ENCODE measurements around the gene CUL9. TPM values are rescaled to one million over a fixed set of nuclear protein-coding genes. Genes with fewer than 3 reads are reported as not detected.
A peak's percentile ranks its signal among the peaks of the same experiment; 100 is the strongest.

CUL9 gene
- total and polyA plus RNA-seq, 2 donors from 2014 or later = 34.7 to 47.3 TPM

DNA sequence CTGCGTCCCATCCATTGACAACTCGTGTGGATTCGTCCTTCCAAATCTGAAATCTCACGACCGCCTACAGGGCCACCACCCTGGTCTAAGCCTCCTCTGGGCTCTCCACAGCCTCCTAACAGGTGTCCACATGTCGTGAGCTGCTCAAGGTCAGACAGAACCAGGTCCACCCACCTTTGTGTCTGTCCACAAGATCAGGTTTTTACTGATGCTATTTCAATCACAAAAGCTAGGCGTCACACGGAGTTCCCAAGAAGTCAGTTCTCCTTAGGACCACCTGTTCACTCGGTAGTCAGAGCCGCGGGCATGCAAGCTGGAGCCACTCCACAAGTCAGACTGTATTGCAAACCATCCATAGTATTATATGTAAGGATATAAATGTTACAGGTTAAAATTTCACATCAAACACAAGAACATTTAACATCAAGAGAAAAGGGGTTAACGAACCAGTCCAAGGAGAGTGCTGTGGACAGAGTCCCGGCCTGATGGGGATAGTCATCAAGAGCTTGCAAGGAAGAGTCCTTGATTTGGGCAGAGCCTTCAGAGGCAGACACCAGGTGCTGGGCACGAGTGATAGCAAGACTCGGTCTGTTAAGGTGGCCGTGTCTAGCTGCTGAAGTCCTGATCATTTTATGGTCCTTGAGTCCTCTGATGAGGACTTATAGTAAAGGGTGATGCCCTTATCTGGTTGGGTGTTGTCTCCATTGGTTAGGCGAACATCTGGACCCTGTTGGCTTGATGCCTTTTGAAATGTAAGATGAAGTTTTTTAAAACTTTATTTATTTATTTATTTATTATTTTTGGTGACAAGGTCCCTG, 48.0 kb downstream of the CUL9 start:
- no peaks in the 10 kb centered on the region for H3K9me3 ChIP-seq (ENCODE audit: control insufficient read depth in 2 of 3, insufficient read depth in 1 of 3, low read length in 3 of 3)
- no peaks in the 10 kb centered on the region for H3K27me3 ChIP-seq (ENCODE audit: control insufficient read depth, insufficient read depth, low read length)
- peak overlapping the region in 1 of 2 donors; percentile 71 for H3K27ac ChIP-seq (ENCODE audit: low read depth in 2 of 2, low read length in 2 of 2)
- intact Hi-C loops (cut with DNase I) = no loop called here
- TF ChIP-seq, protein P1, sequence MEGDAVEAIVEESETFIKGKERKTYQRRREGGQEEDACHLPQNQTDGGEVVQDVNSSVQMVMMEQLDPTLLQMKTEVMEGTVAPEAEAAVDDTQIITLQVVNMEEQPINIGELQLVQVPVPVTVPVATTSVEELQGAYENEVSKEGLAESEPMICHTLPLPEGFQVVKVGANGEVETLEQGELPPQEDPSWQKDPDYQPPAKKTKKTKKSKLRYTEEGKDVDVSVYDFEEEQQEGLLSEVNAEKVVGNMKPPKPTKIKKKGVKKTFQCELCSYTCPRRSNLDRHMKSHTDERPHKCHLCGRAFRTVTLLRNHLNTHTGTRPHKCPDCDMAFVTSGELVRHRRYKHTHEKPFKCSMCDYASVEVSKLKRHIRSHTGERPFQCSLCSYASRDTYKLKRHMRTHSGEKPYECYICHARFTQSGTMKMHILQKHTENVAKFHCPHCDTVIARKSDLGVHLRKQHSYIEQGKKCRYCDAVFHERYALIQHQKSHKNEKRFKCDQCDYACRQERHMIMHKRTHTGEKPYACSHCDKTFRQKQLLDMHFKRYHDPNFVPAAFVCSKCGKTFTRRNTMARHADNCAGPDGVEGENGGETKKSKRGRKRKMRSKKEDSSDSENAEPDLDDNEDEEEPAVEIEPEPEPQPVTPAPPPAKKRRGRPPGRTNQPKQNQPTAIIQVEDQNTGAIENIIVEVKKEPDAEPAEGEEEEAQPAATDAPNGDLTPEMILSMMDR (IDR thresholded peaks at IDR 0.05; ENCODE audit: borderline replicate concordance, extremely low read depth, insufficient read depth) = no peak
- DNase-seq = peak in 1 of 5 donors; percentile 40
- H3K4me3 ChIP-seq (ENCODE audit: low read length in 3 of 3) = peak overlapping the region in 2 of 3 donors; percentile 47 to 70
- H3K9ac ChIP-seq (ENCODE audit: low read length in 3 of 3) = peak overlapping the region in 2 of 3 donors; percentile 41 to 56
- no peaks in the 10 kb centered on the region for H3K36me3 ChIP-seq (ENCODE audit: control insufficient read depth in 2 of 3, insufficient read depth in 3 of 3, low read length in 3 of 3)
- no peak for FAIRE-seq
- peaks cover 3 to 7% (median 6%) of the 10 kb centered on the region in 3 donors for H3K4me1 ChIP-seq (ENCODE audit: control insufficient read depth in 2 of 3, insufficient read depth in 2 of 3, low read depth in 1 of 3, low read length in 3 of 3)

DNA sequence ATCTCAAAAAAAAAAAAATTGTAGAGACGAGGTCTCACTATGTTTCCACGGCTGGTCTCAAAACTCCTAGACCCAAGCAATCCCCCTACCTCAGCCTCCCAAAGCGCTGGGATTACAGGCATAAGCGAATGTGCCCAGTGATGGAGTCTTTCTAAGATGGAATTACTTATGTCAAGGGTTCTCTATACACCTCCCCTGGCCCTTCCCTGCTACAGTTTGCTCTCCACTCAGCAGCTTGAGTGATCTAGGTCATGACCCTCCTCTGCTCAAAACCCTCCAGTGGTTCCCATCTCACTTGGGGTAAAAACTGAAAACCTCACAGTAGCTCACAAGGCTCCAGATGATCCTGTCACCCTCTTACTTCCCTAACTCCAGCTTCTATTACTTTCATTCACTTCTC, 49.1 kb downstream of the CUL9 start:
- DNase-seq (peak in 1 of 5 donors; percentile 13), FAIRE-seq (no peak)
- H3K9ac ChIP-seq (ENCODE audit: low read length in 3 of 3) = no peak overlapping the region
- H3K9me3 ChIP-seq (ENCODE audit: control insufficient read depth in 2 of 3, insufficient read depth in 1 of 3, low read length in 3 of 3) = no peaks in the 10 kb centered on the region
- peaks cover 3 to 7% (median 6%) of the 10 kb centered on the region in 3 donors for H3K4me1 ChIP-seq (ENCODE audit: control insufficient read depth in 2 of 3, insufficient read depth in 2 of 3, low read depth in 1 of 3, low read length in 3 of 3)
- H3K27ac ChIP-seq (ENCODE audit: low read depth in 2 of 2, low read length in 2 of 2) = no peak overlapping the region
- no peak overlapping the region for H3K4me3 ChIP-seq (ENCODE audit: low read length in 3 of 3)
- intact Hi-C loops (cut with DNase I) = no loop called here
- H3K36me3 ChIP-seq (ENCODE audit: control insufficient read depth in 2 of 3, insufficient read depth in 3 of 3, low read length in 3 of 3) = no peaks in the 10 kb centered on the region
- TF ChIP-seq, protein P1 (IDR thresholded peaks at IDR 0.05; ENCODE audit: borderline replicate concordance, extremely low read depth, insufficient read depth) = no peak
- H3K27me3 ChIP-seq (ENCODE audit: control insufficient read depth, insufficient read depth, low read length) = no peaks in the 10 kb centered on the region

DNA sequence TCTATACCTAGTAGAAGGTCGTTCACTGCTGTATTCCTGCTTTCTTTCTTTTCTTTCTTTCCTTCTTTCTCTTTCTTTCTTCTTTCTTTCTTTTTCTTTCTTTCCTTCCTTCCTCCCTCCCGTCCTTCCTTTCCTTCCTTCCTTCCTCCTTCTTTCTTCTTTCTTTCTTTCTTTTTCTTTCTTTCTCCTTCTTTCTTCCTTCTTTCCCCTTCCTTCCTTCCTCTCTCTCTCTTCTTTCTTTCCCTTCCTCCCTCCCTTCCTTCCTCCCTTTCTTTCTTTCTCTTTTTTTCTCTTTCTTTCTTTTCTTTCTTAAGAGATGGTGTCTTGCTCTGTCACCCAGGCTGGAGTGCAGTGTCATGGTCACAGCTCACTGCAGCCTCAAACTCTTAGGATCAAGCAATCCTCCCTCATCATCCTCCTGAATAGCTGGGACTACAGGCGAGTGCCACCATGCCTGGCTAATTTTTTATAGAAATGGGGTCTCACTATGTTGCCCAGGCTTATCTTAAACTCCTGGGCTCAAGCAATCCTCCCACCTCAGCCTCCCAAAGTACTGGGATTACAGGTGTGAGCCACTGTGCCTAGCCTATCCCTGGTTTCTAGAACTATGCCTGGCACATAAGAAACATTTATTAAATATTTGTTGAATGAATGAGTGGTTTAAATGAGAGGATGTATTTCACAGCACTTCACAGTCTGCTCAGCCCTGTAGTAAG, 49.9 kb downstream of the CUL9 start:
- H3K4me1 ChIP-seq (ENCODE audit: control insufficient read depth in 2 of 3, insufficient read depth in 2 of 3, low read depth in 1 of 3, low read length in 3 of 3) = peaks cover 3 to 7% (median 6%) of the 10 kb centered on the region in 3 donors
- intact Hi-C loops (cut with DNase I) = no loop called here

More for the DNA sequence above, 49.9 kb downstream of the CUL9 start:
- Histone ChIP-seq H3K27me3 (ENCODE audit: control insufficient read depth, insufficient read depth, low read length) (no peaks in the 10 kb centered on the region), H3K4me3 (ENCODE audit: low read length in 3 of 3) (no peak overlapping the region), H3K27ac (ENCODE audit: low read depth in 2 of 2, low read length in 2 of 2) (no peak overlapping the region), H3K9me3 (ENCODE audit: control insufficient read depth in 2 of 3, insufficient read depth in 1 of 3, low read length in 3 of 3) (no peaks in the 10 kb centered on the region), H3K9ac (ENCODE audit: low read length in 3 of 3) (no peak overlapping the region), H3K36me3 (ENCODE audit: control insufficient read depth in 2 of 3, insufficient read depth in 3 of 3, low read length in 3 of 3) (no peaks in the 10 kb centered on the region)
- no peak for FAIRE-seq
- TF ChIP-seq, protein P1 (IDR thresholded peaks at IDR 0.05; ENCODE audit: borderline replicate concordance, extremely low read depth, insufficient read depth) = no peak
- DNase-seq = no peak

All from kidney (tissue), 14 donors.